MM.1S (cell line): ENCODE results near the gene XYLT1.

ENCODE experiments used
- DNase-seq: peaks from one replicate; pipeline ENCODE4 v3.0.0-alpha.2; 2015
- H2AFZ ChIP-seq: fragments of 300-600 bp; sonication (generic); 2 replicates; pipeline ENCODE4 v1.6.0; 2016; ENCODE audit warnings: antibody characterized with exemption, low read length
- H3F3A ChIP-seq: fragments of 300-600 bp; sonication (generic); 2 replicates; pipeline ENCODE4 v1.6.1; 2016; ENCODE audit warnings: mild to moderate bottlenecking, antibody characterized with exemption, low read length, moderate library complexity, mixed read lengths; ENCODE audit not compliant: insufficient read depth
- H3K27ac ChIP-seq: fragments of 300-600 bp; sonication (generic); 2 replicates; pipeline ENCODE4 v1.5.1; 2016; ENCODE audit warnings: mild to moderate bottlenecking, low read length
- H3K27me3 ChIP-seq: fragments of 300-600 bp; sonication (generic); replicated peaks from 2 replicates; pipeline ENCODE4 v1.6.0; 2016; ENCODE audit warnings: low read length; ENCODE audit not compliant: insufficient read depth
- H3K36me3 ChIP-seq: fragments of 300-600 bp; sonication (generic); replicated peaks from 2 replicates; pipeline ENCODE4 v1.6.1; 2016; ENCODE audit warnings: mild to moderate bottlenecking, low read length, mixed read lengths; ENCODE audit not compliant: insufficient read depth
- H3K4me1 ChIP-seq: fragments of 300-600 bp; sonication (generic); 2 replicates; pipeline ENCODE4 v1.6.1; 2016; ENCODE audit warnings: low read length, mixed read lengths
- H3K4me2 ChIP-seq: fragments of 300-600 bp; sonication (generic); 2 replicates; pipeline ENCODE4 v1.6.0; 2016; ENCODE audit warnings: low read depth, low read length
- H3K4me3 ChIP-seq: fragments of 300-600 bp; sonication (generic); 2 replicates; pipeline ENCODE4 v1.5.1; 2016; ENCODE audit warnings: low read length, mixed read lengths
- H3K79me2 ChIP-seq: fragments of 300-600 bp; sonication (generic); 2 replicates; pipeline ENCODE4 v1.6.1; 2016; ENCODE audit warnings: mixed run types, low read length, mixed read lengths
- H3K9ac ChIP-seq: fragments of 300-600 bp; sonication (generic); 2 replicates; pipeline ENCODE4 v1.6.1; 2016; ENCODE audit warnings: low read length, mixed read lengths
- H3K9me2 ChIP-seq: fragments of 300-600 bp; sonication (generic); replicated peaks from 2 replicates; pipeline ENCODE4 v1.6.1; 2016; ENCODE audit warnings: mild to moderate bottlenecking, low read length, mixed read lengths; ENCODE audit not compliant: insufficient read depth
- H3K9me3 ChIP-seq: fragments of 300-600 bp; sonication (generic); replicated peaks from 2 replicates; pipeline ENCODE4 v1.6.1; 2016; ENCODE audit warnings: mild to moderate bottlenecking, low read length, mixed read lengths; ENCODE audit not compliant: insufficient read depth
- H4K20me1 ChIP-seq: fragments of 300-600 bp; sonication (generic); 2 replicates; pipeline ENCODE4 v1.6.1; 2016; ENCODE audit warnings: mild to moderate bottlenecking, low read length, moderate library complexity, mixed read lengths; ENCODE audit not compliant: insufficient read depth
- EZH2 ChIP-seq: fragments of 300-600 bp; sonication (generic); optimal IDR thresholded peaks from 2 replicates; pipeline ENCODE3; 2017; ENCODE audit warnings: low read depth, mild to moderate bottlenecking, antibody characterized with exemption, low read length, mixed read lengths
- EZH2phosphoT487 ChIP-seq: fragments of 300-600 bp; sonication (generic); IDR thresholded peaks from 2 replicates; pipeline ENCODE4 v1.6.1; 2018; ENCODE audit warnings: antibody characterized with exemption, low read length
- TF ChIP-seq, protein P1 (sequence below): fragments of 300-600 bp; sonication (generic); IDR thresholded peaks from 2 replicates; pipeline ENCODE4 v1.5.1; 2016; ENCODE audit warnings: antibody characterized with exemption, low read length, mixed read lengths

XYLT1 gene

DNA sequence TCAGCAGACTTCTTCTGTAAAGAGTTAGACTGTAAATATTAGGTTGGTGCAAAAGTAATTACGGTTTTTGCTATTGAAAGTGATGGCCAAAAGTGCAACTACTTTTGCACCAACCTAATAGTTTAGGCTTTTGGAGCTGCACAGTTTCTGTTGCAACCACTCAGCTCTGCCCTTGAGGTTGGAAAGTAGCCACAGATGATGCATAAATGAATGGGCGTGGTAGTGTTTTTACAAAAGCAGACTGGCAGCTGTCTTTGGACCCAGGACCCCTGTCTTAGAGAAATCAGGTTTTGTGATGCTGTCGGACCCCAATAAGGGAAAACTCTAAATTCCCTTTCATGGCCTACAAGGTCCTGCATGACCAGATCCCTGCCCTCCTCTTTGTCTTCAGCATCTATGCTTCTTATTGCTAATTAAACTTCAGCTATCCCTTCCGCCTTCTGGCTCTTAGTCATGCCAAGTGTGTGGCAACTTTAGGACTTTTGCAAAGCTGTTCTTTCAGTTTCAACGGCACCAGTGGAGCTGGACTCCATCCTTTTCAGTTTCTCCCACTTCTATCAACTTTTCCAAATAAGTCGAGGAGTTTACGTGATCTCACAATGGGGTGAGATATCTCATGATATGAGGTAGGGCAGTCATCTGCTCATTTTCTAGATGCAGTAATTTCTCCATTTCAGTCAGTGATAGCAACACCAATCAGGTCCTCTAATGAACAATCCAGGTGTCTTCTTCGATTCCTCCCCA lies 232.3 kb downstream of the XYLT1 start:
- no peak overlapping the region for H3K27ac ChIP-seq
- peaks cover 55% of the 10 kb centered on the region for H3K79me2 ChIP-seq
- H3K9me2 ChIP-seq = no peaks in the 10 kb centered on the region
- no peaks in the 10 kb centered on the region for H3F3A ChIP-seq
- DNase-seq = no peak
- H2AFZ ChIP-seq = no peak overlapping the region
- no peaks in the 10 kb centered on the region for H3K27me3 ChIP-seq
- no peak overlapping the region for H3K4me3 ChIP-seq
- H3K9me3 ChIP-seq = no peaks in the 10 kb centered on the region
- no peaks in the 10 kb centered on the region; the same call in 1 of the 2 replicates for H3K36me3 ChIP-seq
- H3K4me2 ChIP-seq = no peak overlapping the region
- H4K20me1 ChIP-seq = no peaks in the 10 kb centered on the region
- H3K4me1 ChIP-seq = 0 out of 2 replicates have a peak, but pooled peaks cover 5% of the 10 kb centered on the region
- TF ChIP-seq EZH2 (no peak), EZH2phosphoT487 (no peak)
- TF ChIP-seq, protein P1, sequence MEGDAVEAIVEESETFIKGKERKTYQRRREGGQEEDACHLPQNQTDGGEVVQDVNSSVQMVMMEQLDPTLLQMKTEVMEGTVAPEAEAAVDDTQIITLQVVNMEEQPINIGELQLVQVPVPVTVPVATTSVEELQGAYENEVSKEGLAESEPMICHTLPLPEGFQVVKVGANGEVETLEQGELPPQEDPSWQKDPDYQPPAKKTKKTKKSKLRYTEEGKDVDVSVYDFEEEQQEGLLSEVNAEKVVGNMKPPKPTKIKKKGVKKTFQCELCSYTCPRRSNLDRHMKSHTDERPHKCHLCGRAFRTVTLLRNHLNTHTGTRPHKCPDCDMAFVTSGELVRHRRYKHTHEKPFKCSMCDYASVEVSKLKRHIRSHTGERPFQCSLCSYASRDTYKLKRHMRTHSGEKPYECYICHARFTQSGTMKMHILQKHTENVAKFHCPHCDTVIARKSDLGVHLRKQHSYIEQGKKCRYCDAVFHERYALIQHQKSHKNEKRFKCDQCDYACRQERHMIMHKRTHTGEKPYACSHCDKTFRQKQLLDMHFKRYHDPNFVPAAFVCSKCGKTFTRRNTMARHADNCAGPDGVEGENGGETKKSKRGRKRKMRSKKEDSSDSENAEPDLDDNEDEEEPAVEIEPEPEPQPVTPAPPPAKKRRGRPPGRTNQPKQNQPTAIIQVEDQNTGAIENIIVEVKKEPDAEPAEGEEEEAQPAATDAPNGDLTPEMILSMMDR = no peak
- H3K9ac ChIP-seq = no peak overlapping the region

DNA sequence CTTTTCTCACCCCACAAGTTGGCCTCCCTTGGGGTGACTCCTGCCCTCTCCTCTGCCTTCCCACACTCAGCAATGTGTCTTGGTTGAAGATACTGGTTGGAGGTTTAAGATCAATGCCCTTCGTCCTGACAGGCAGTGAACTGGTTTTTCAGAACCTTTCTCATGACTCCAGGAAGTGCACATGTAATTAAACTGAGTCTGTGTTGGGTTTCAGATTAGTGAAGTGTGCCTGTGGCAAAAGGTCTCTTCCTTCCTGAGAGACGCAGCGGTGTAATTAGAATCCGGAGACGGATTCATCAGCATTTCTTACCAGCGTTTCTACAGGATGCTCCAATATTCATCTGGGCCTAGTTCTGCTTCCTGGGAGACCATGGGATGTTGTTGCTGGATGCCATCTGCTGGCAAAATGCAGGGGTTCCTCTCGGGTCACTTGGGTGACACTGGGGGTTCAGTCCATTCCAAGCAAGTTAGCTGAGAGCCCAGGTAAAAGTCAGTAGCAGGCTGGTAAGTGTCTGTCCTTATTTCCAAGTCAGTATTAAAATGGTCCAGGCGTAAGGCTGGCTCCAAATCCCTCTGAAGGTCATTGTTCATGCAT lies 233.3 kb downstream of the XYLT1 start:
- Histone ChIP-seq H3K4me3 (no peak overlapping the region), H3K4me1 (0 out of 2 replicates have a peak, but pooled peaks cover 5% of the 10 kb centered on the region), H2AFZ (no peak overlapping the region), H3K27ac (no peak overlapping the region), H3K9me3 (no peaks in the 10 kb centered on the region), H4K20me1 (no peaks in the 10 kb centered on the region), H3K27me3 (no peaks in the 10 kb centered on the region), H3K36me3 (no peaks in the 10 kb centered on the region; the same call in 1 of the 2 replicates), H3K4me2 (no peak overlapping the region), H3K9me2 (no peaks in the 10 kb centered on the region), H3K9ac (no peak overlapping the region), H3F3A (no peaks in the 10 kb centered on the region), H3K79me2 (peaks cover 45% of the 10 kb centered on the region)
- DNase-seq = no peak
- TF ChIP-seq EZH2phosphoT487 (no peak), EZH2 (no peak)
- TF ChIP-seq, protein P1 = no peak

DNA sequence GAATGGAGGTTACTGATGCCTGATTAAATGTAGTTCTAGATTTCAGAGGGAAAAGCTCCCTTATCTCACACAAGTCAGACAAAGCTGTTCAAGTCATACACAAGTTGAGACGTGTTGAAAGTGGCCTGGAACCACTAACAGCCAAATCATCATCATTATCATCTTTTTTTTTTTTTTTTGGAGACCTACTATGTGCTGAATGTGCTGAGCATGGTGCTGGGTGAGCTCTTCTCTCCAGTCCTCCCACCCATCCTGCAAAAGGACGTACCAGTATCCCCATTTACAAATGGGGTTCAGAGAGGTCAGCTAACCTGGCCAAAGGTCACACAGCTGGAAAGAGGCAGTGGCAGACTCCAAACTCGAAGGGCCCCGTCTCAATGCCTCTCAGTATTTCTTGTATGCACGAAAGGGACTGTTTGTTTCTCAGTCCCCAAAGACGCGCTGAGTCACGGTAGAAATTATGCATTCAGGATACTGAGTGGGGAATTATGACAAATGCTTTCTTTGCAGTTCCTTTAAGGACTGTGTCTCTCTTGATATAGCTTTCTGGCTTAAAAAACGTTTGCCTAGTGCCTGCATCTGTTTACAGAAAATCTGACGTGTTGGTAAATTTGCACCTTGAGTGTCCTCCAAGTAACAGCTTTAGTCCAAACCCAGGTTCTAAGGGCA lies 235.5 kb downstream of the XYLT1 start:
- no peaks in the 10 kb centered on the region for H3F3A ChIP-seq
- no peak overlapping the region for H3K27ac ChIP-seq
- no peak overlapping the region for H3K9ac ChIP-seq
- H3K4me3 ChIP-seq = no peak overlapping the region
- H4K20me1 ChIP-seq = no peaks in the 10 kb centered on the region
- no peaks in the 10 kb centered on the region for H3K9me2 ChIP-seq
- TF ChIP-seq, protein P1 = no peak
- no peak for TF ChIP-seq EZH2
- no peak for TF ChIP-seq EZH2phosphoT487
- no peak overlapping the region for H2AFZ ChIP-seq
- H3K9me3 ChIP-seq = no peaks in the 10 kb centered on the region
- H3K27me3 ChIP-seq = no peaks in the 10 kb centered on the region
- H3K4me1 ChIP-seq = 0 out of 2 replicates have a peak, but pooled peaks cover 5% of the 10 kb centered on the region
- no peak overlapping the region for H3K4me2 ChIP-seq
- H3K79me2 ChIP-seq = peaks cover 26% of the 10 kb centered on the region
- H3K36me3 ChIP-seq = no peaks in the 10 kb centered on the region; the same call in 1 of the 2 replicates
- DNase-seq = no peak
